IMR-90 (cell line): ENCODE data around the gene TMEM95. TPM values are rescaled to one million over a fixed set of nuclear protein-coding genes. Genes with fewer than 3 reads are reported as not detected.

Experiments used
- ATAC-seq: fragments of 200-7000 bp; cut with Tn5 transposase; 2 replicates; pipeline ENCODE4 v1.9.1; 2020; ENCODE audit warnings: low read depth, mild to moderate bottlenecking, moderate library complexity
- BruUV-seq: library from RNA; stranded (reverse); fragments of 400-500 nt; replicated peaks from 2 replicates; lab custom pipeline; 2021; lab: Mats Ljungman, UMichigan
- CTCF ChIA-PET: fragments of 300-600 bp; formaldehyde crosslinking; extraction: SDS; loops from one replicate; lab custom pipeline; 2021; ENCODE audit warnings: antibody characterized with exemption; lab: Yijun Ruan, JAX
- POLR2A ChIA-PET: fragments of 300-600 bp; sonication (Branson Sonifier 250); formaldehyde crosslinking; loops from one replicate; lab custom pipeline; 2022; ENCODE audit warnings: antibody characterized with exemption; ENCODE audit not compliant: unreplicated experiment; lab: Charles Lee
- DNase-seq: peaks from one replicate; pipeline ENCODE4 v3.0.0; 2013
- H2AFZ ChIP-seq: replicated peaks from 2 replicates; pipeline ENCODE3; 2013; ENCODE audit warnings: low read length, mild to moderate bottlenecking; ENCODE audit not compliant: poor library complexity
- H2AK5ac ChIP-seq: 2 replicates; pipeline ENCODE4 v1.6.1; 2013; ENCODE audit warnings: low read depth, low read length, inconsistent platforms
- H2AK9ac ChIP-seq: replicated peaks from 2 replicates; pipeline ENCODE3; 2013; ENCODE audit warnings: mild to moderate bottlenecking, low read depth, low read length, moderate library complexity; ENCODE audit not compliant: poor library complexity
- H2BK120ac ChIP-seq: 2 replicates; pipeline ENCODE4 v1.6.1; 2013; ENCODE audit warnings: low read depth, low read length, inconsistent platforms
- H2BK15ac ChIP-seq: 3 replicates; pipeline ENCODE4 v1.6.1; 2013; ENCODE audit warnings: low read depth, low read length, inconsistent platforms
- H2BK20ac ChIP-seq: 2 replicates; pipeline ENCODE4 v1.6.1; 2013; ENCODE audit warnings: low read depth, mild to moderate bottlenecking, inconsistent platforms, low read length, moderate library complexity
- H2BK5ac ChIP-seq: 2 replicates; pipeline ENCODE4 v1.6.1; 2013; ENCODE audit warnings: mild to moderate bottlenecking, low read depth, low read length, inconsistent platforms; ENCODE audit not compliant: poor library complexity, severe bottlenecking
- H3K14ac ChIP-seq: replicated peaks from 2 replicates; pipeline ENCODE4 v1.6.1; 2013; ENCODE audit warnings: low read depth, low read length, inconsistent platforms
- H3K18ac ChIP-seq: 2 replicates; pipeline ENCODE4 v1.6.1; 2013; ENCODE audit warnings: low read depth, low read length, control low read depth
- H3K23ac ChIP-seq: 2 replicates; pipeline ENCODE4 v1.6.1; 2013; ENCODE audit warnings: low read depth, low read length, inconsistent platforms
- H3K27ac ChIP-seq: 2 replicates; pipeline ENCODE4 v1.5.1; 2013; ENCODE audit warnings: mild to moderate bottlenecking, control low read depth, low read length; ENCODE audit not compliant: insufficient read depth
- H3K27me3 ChIP-seq: 2 replicates; pipeline ENCODE4 v1.6.1; 2013; ENCODE audit warnings: low read length; ENCODE audit not compliant: control insufficient read depth, insufficient read depth
- H3K36me3 ChIP-seq: 2 replicates; pipeline ENCODE4 v1.6.1; 2013; ENCODE audit warnings: low read length, mixed read lengths; ENCODE audit not compliant: control insufficient read depth, insufficient read depth
- H3K4ac ChIP-seq: 2 replicates; pipeline ENCODE4 v1.6.1; 2013; ENCODE audit warnings: low read depth, low read length, inconsistent platforms
- H3K4me1 ChIP-seq: 2 replicates; pipeline ENCODE4 v1.6.1; 2013; ENCODE audit warnings: low read length, mixed read lengths; ENCODE audit not compliant: control insufficient read depth, insufficient read depth
- H3K4me2 ChIP-seq: 2 replicates; pipeline ENCODE4 v1.6.1; 2013; ENCODE audit warnings: low read depth, mild to moderate bottlenecking, control low read depth, low read length, moderate library complexity
- H3K4me3 ChIP-seq: 2 replicates; pipeline ENCODE4 v1.5.1; 2013; ENCODE audit warnings: low read depth, mild to moderate bottlenecking, control low read depth, low read length, moderate library complexity; ENCODE audit not compliant: insufficient read depth
- H3K56ac ChIP-seq: 2 replicates; pipeline ENCODE4 v1.6.1; 2013; ENCODE audit warnings: low read length, inconsistent platforms; ENCODE audit not compliant: insufficient read depth; ENCODE audit errors: extremely low read depth
- H3K79me1 ChIP-seq, 2 experiments: 2 replicates each; pipeline ENCODE4 v1.6.1; 2013; ENCODE audit warnings: low read length in 2 of 2, inconsistent platforms in 1 of 2, low read depth in 1 of 2
- H3K9ac ChIP-seq: 2 replicates; pipeline ENCODE4 v1.6.1; 2013; ENCODE audit warnings: low read depth, low read length, control low read depth
- H3K9me1 ChIP-seq: 2 replicates; pipeline ENCODE4 v1.6.1; 2013; ENCODE audit warnings: low read length, inconsistent platforms; ENCODE audit not compliant: insufficient read depth
- H3K9me3 ChIP-seq: 2 replicates; pipeline ENCODE4 v1.6.1; 2013; ENCODE audit warnings: low read length; ENCODE audit not compliant: control insufficient read depth, insufficient read depth
- H4K20me1 ChIP-seq: 2 replicates; pipeline ENCODE4 v1.6.1; 2013; ENCODE audit warnings: low read length, inconsistent platforms; ENCODE audit not compliant: insufficient read depth
- H4K5ac ChIP-seq: 2 replicates; pipeline ENCODE4 v1.6.1; 2013; ENCODE audit warnings: mild to moderate bottlenecking, low read depth, low read length, control low read depth
- H4K8ac ChIP-seq, 2 experiments: 2 replicates each; pipeline ENCODE4 v1.6.1; 2013; ENCODE audit warnings: low read depth in 2 of 2, low read length in 2 of 2, control low read depth in 1 of 2, inconsistent platforms in 1 of 2
- H4K91ac ChIP-seq: 2 replicates; pipeline ENCODE4 v1.6.1; 2013; ENCODE audit warnings: low read depth, low read length, inconsistent platforms; ENCODE audit not compliant: insufficient read depth
- FOS ChIP-seq: fragments of 150-350 bp; IDR thresholded peaks from 2 replicates; pipeline ENCODE4 v1.6.1; 2016; ENCODE audit warnings: low read depth, low read length
- RCOR1 ChIP-seq: IDR thresholded peaks from 2 replicates; pipeline ENCODE4 v1.6.1; 2012; ENCODE audit warnings: mild to moderate bottlenecking, low read length, improper control_type of control experiment; ENCODE audit not compliant: insufficient replicate concordance
- WGBS, 2 experiments: methylation state at CpG; one replicate each; pipeline versions ENCODE4 v1.1.5 to v1.1.7; 2013; ENCODE audit warnings: missing lambda C conversion rate in 2 of 2; ENCODE audit not compliant: insufficient read length in 1 of 2; ENCODE audit errors: extremely low coverage in 2 of 2; 5-methylcytosine and 5-hydroxymethylcytosine counted together
- dilution Hi-C: fragments of 300-500 bp; cut with HindIII; formaldehyde crosslinking; loops from one replicate; pipeline ENCODE4 v1.14.3; 2018; ENCODE audit warnings: low sequenced_read_pairs; ENCODE audit not compliant: unreplicated experiment
- in situ Hi-C: fragments of 300-500 bp; cut with MboI; formaldehyde crosslinking; loops from 3 replicates; pipeline ENCODE4 v1.14.3; 2019; ENCODE audit warnings: low sequenced_read_pairs, inconsistent platforms, mixed read lengths
- intact Hi-C: fragments of 100-400 bp; cut with micrococcal nuclease; formaldehyde crosslinking; loops from 2 replicates; pipeline ENCODE4 v1.10.0; 2022
- polyA plus RNA-seq, 3 experiments: library from polyadenylated mRNA; depleted of rRNA; stranded (reverse); fragments of >200 nt; gene quantifications; 2 replicates each; pipeline ENCODE4 v1.2.3, GENCODE V29; 2012; ENCODE audit warnings: low replicate concordance in 1 of 3
- total RNA-seq: library from RNA; depleted of rRNA; stranded (reverse); fragments of >200 nt; gene quantifications from 2 replicates; pipeline ENCODE4 v1.2.3, GENCODE V29; 2012

TMEM95 gene
- total and polyA plus RNA-seq, 2 of the 4 experiments (the other 2 are of a cell fraction): not detected

DNA sequence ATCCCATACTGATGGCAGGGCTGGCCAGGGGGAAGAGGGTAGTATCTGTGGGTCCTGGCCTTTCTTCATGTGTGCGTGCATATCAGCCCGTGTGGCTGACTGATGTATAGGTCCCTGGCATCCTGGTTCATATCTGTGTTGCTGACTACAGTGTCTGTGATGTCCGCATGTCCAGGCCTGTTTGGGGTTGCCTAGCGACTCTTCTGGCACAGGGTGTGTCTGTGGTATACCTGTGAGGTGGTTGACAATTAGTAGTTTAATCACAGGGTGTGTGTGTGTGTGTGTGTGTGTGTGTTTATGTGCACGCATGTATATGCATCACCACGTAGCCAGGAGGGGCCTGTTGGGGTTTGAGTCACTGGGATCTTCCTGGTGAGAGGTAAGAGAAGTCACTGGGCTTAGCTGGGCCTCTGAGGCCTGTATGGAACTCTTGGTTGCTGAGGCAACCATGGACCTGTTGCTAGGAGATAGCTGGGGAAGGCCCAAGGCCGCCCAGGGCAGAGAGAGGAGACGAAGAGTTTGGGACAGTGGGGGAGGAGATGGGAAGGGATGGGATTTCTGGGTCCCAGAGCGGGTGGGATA is 603 bp upstream of the TMEM95 start:
- H3K23ac ChIP-seq: peak overlapping the region; percentile 83
- dilution Hi-C loops: no loop called here
- H2BK120ac ChIP-seq: peak overlapping the region; percentile 48; the same call in 1 of the 2 replicates
- H3K14ac ChIP-seq: peak overlapping the region; percentile 55
- TF ChIP-seq FOS (peak; percentile 31; the same call in 1 of the 2 replicates), RCOR1 (no peak)
- H3K36me3 ChIP-seq: no peaks in the 10 kb centered on the region
- peak overlapping the region; percentile 94 for H2AK5ac ChIP-seq
- H3K9me3 ChIP-seq: no peaks in the 10 kb centered on the region
- peaks cover 37% of the 10 kb centered on the region for H3K4me1 ChIP-seq
- H4K91ac ChIP-seq: no peak overlapping the region
- CTCF ChIA-PET: interaction anchor here (4.1 kb wide), 1 partner anchor 206 kb away, joined by 19 read pairs; the partner anchor contains the start of gene SENP3
- peak overlapping the region; percentile 45 for H3K4ac ChIP-seq
- peak overlapping the region; percentile 38 for H2BK5ac ChIP-seq
- H3K9me1 ChIP-seq: peaks cover 21% of the 10 kb centered on the region
- H3K4me3 ChIP-seq: no peak overlapping the region
- H3K79me1 ChIP-seq: peaks cover 24 to 53% of the 10 kb centered on the region in 2 experiments; a peak in 3 of 4 replicates
- no peak overlapping the region; the same call in 1 of the 2 replicates for H2BK20ac ChIP-seq
- peak overlapping the region; percentile 68 for H3K4me2 ChIP-seq
- H2BK15ac ChIP-seq: no peak overlapping the region
- no peak overlapping the region for H3K18ac ChIP-seq
- H4K20me1 ChIP-seq: peaks cover 22% of the 10 kb centered on the region
- peak overlapping the region in 1 of 2 experiments; percentile 66; a peak in 1 of 4 replicates for H4K8ac ChIP-seq
- peak overlapping the region; percentile 37 for H2AFZ ChIP-seq
- H3K27ac ChIP-seq: peak overlapping the region; percentile 17; the same call in 1 of the 2 replicates
- peak overlapping the region; percentile 18; the same call in 1 of the 2 replicates for H3K9ac ChIP-seq
- peak overlapping the region; percentile 63 for H2AK9ac ChIP-seq
- no peak overlapping the region for H3K56ac ChIP-seq
- no peaks in the 10 kb centered on the region for H3K27me3 ChIP-seq
- 61% methylated on average over 5 of the region's 9 CpGs; no CpG with 5 or more reads in 1 of the 2 experiments for WGBS, 2 experiments
- intact Hi-C loops: loop anchor here (5.0 kb wide), 3 partner anchors 83 to 483 kb away; partner anchors contain the start of genes FGF11, SENP3 and TMEM102
- DNase-seq: peak; percentile 80
- POLR2A ChIA-PET: no interaction called here
- in situ Hi-C loops: loop anchor here (10.0 kb wide), 1 partner anchor 200 kb away; the partner anchor contains the start of gene TNFSF13
- no peak overlapping the region for H4K5ac ChIP-seq
- ATAC-seq: no peak
- no TSS peak for BruUV-seq
